MCF 10A (cell line): ENCODE data around the gene CC2D1A. TPM values are rescaled to one million over a fixed set of nuclear protein-coding genes. Genes with fewer than 3 reads are reported as not detected.

ENCODE experiments used
- BruUV-seq: library from RNA; stranded (reverse); fragments of 400-500 nt; replicated peaks from 2 replicates; lab custom pipeline; 2021; lab: Mats Ljungman, UMichigan
- CTCF ChIA-PET: fragments of 300-600 bp; sonication (Branson Sonifier 250); formaldehyde crosslinking; extraction: SDS; loops from one replicate; lab custom pipeline; 2021; ENCODE audit warnings: antibody characterized with exemption, inconsistent platforms; lab: Yijun Ruan, JAX
- POLR2A ChIA-PET: fragments of 300-600, 350-650 bp; sonication (Branson Sonifier 250); formaldehyde crosslinking; extraction: SDS; loops from one replicate; lab custom pipeline; 2020; ENCODE audit warnings: antibody characterized with exemption, inconsistent platforms; lab: Yijun Ruan, JAX
- DNase-seq: peaks from one replicate; pipeline ENCODE4 v3.0.0-alpha.2; 2018; ENCODE audit not compliant: unreplicated experiment
- H3K27ac Mint-ChIP-seq: one replicate; pipeline ENCODE4 v1.8.0; 2022; ENCODE audit warnings: mild to moderate bottlenecking, low read depth, mixed read lengths; ENCODE audit not compliant: unreplicated experiment
- H3K27me3 Mint-ChIP-seq: one replicate; pipeline ENCODE4 v1.8.0; 2022; ENCODE audit warnings: mixed read lengths; ENCODE audit not compliant: insufficient read depth, unreplicated experiment
- H3K36me3 Mint-ChIP-seq: one replicate; pipeline ENCODE4 v1.8.0; 2022; ENCODE audit warnings: mild to moderate bottlenecking, moderate library complexity, mixed read lengths; ENCODE audit not compliant: insufficient read depth, unreplicated experiment
- H3K4me1 Mint-ChIP-seq: one replicate; pipeline ENCODE4 v1.8.0; 2022; ENCODE audit warnings: mixed read lengths; ENCODE audit not compliant: insufficient read depth, unreplicated experiment
- H3K4me3 Mint-ChIP-seq: one replicate; pipeline ENCODE4 v1.8.0; 2022; ENCODE audit warnings: mild to moderate bottlenecking, moderate library complexity, mixed read lengths; ENCODE audit not compliant: unreplicated experiment
- H3K9me3 Mint-ChIP-seq: one replicate; pipeline ENCODE4 v1.8.0; 2022; ENCODE audit warnings: mixed read lengths; ENCODE audit not compliant: unreplicated experiment
- intact Hi-C: fragments of 100-400 bp; cut with micrococcal nuclease; formaldehyde crosslinking; loops from 2 replicates; pipeline ENCODE4 v1.14.1; 2022
- microRNA-seq: library from miRNA; unstranded; fragments of <30 nt; microRNA quantifications from one replicate; pipeline ENCODE4 v1.2.0, GENCODE V29; 2022
- total RNA-seq: library from RNA; stranded (reverse); gene quantifications from 2 replicates; pipeline ENCODE4 v1.2.3, GENCODE V29; 2022
- TF ChIP-seq, protein P1 (sequence below): fragments of 200-600 bp; IDR thresholded peaks from one replicate; pipeline ENCODE4 v1.8.0; 2022; ENCODE audit warnings: antibody characterized with exemption, mild to moderate bottlenecking; ENCODE audit not compliant: unreplicated experiment

CC2D1A gene
- total RNA-seq, 1 experiment from 2014 or later, result 36.7 TPM

- intact Hi-C loops, result no loop called here
- no peak overlapping the region for H3K27ac Mint-ChIP-seq
- BruUV-seq, result no TSS peak
- CTCF ChIA-PET, result interaction anchor here (0.6 kb wide), 1 partner anchor 19 kb away, joined by 5 read pairs; no protein-coding TSS in a partner anchor
- no peak overlapping the region for H3K4me3 Mint-ChIP-seq
- H3K4me1 Mint-ChIP-seq, result peaks cover under 1% of the 10 kb centered on the region
- TF ChIP-seq, protein P1, sequence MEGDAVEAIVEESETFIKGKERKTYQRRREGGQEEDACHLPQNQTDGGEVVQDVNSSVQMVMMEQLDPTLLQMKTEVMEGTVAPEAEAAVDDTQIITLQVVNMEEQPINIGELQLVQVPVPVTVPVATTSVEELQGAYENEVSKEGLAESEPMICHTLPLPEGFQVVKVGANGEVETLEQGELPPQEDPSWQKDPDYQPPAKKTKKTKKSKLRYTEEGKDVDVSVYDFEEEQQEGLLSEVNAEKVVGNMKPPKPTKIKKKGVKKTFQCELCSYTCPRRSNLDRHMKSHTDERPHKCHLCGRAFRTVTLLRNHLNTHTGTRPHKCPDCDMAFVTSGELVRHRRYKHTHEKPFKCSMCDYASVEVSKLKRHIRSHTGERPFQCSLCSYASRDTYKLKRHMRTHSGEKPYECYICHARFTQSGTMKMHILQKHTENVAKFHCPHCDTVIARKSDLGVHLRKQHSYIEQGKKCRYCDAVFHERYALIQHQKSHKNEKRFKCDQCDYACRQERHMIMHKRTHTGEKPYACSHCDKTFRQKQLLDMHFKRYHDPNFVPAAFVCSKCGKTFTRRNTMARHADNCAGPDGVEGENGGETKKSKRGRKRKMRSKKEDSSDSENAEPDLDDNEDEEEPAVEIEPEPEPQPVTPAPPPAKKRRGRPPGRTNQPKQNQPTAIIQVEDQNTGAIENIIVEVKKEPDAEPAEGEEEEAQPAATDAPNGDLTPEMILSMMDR, result no peak
- H3K27me3 Mint-ChIP-seq, result no peaks in the 10 kb centered on the region
- POLR2A ChIA-PET, result no interaction called here
- H3K9me3 Mint-ChIP-seq, result no peaks in the 10 kb centered on the region
- peaks cover 31% of the 10 kb centered on the region for H3K36me3 Mint-ChIP-seq
- no peak for DNase-seq
These were observed 73.2 kb downstream of the CC2D1A start for GRCh38 chr19:13979244-13979615.

DNA sequence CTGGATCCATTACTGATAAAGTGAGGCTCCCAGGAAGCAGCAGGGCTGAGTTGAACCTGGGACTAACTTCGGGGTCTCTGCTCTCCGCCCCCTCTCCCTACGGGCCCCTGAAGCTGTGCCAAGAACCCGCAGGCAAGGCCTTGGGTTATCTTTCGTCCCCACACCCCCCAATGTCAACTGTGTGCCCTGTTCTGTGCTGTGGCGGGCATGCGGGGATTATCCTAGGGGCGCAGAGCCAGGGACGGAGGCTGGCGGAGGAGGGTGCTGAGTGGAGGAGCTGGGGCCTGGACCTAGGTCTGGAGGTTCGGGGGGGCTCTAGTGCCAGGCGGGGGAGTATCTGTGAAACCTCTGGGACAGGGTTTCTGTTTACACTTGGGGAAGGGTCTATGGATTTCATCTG, 73.7 kb downstream of the CC2D1A start:
- CTCF ChIA-PET, result interaction anchor here (0.6 kb wide), 1 partner anchor 20 kb away, joined by 5 read pairs; no protein-coding TSS in a partner anchor

GRCh38 chr19:13980340-13980739, 74.3 kb downstream of the CC2D1A start:
- intact Hi-C loops, result no loop called here

More for the DNA sequence above, 73.7 kb downstream of the CC2D1A start:
- BruUV-seq, result no TSS peak
- no peak overlapping the region for H3K27ac Mint-ChIP-seq
- H3K36me3 Mint-ChIP-seq, result peaks cover 27% of the 10 kb centered on the region
- POLR2A ChIA-PET, result no interaction called here
- H3K27me3 Mint-ChIP-seq, result no peaks in the 10 kb centered on the region
- H3K4me3 Mint-ChIP-seq, result no peak overlapping the region
- no peaks in the 10 kb centered on the region for H3K9me3 Mint-ChIP-seq
- DNase-seq, result no peak
- intact Hi-C loops, result no loop called here
- TF ChIP-seq, protein P1, result no peak
- no peaks in the 10 kb centered on the region for H3K4me1 Mint-ChIP-seq

More at GRCh38 chr19:13980340-13980739, 74.3 kb downstream of the CC2D1A start:
- H3K27ac Mint-ChIP-seq, result no peak overlapping the region
- H3K36me3 Mint-ChIP-seq, result peaks cover 23% of the 10 kb centered on the region
- DNase-seq, result no peak
- no peaks in the 10 kb centered on the region for H3K27me3 Mint-ChIP-seq
- POLR2A ChIA-PET, result no interaction called here
- no peak overlapping the region for H3K4me3 Mint-ChIP-seq
- TF ChIP-seq, protein P1, result no peak
- no peaks in the 10 kb centered on the region for H3K9me3 Mint-ChIP-seq
- no TSS peak for BruUV-seq
- H3K4me1 Mint-ChIP-seq, result no peaks in the 10 kb centered on the region
- CTCF ChIA-PET, result interaction anchor here (0.6 kb wide), 2 partner anchors 13 to 101 kb away, joined by 3 to 4 read pairs; no protein-coding TSS in a partner anchor

Small RNA genes within 50 kb of the gene (microRNA-seq; reads per million reads assigned to microRNA genes)
- gene MIR181C (26.6 reads per million, percentile 61 among the genes with 10 or more reads in this experiment), gene MIR181D (37.3 reads per million, percentile 66 among the genes with 10 or more reads in this experiment)

Other genes with a start within 250 kb of the CC2D1A start
- gene MRI1, start 141.7 kb upstream of the CC2D1A start, total RNA-seq, result 24.8 and 27.0 TPM in 2 replicates
- 89.0 and 101 TPM in 2 replicates for gene C19orf53, start 131.7 kb upstream of the CC2D1A start, total RNA-seq
- gene ZSWIM4, start 110.8 kb upstream of the CC2D1A start, total RNA-seq, result 9.2 and 9.4 TPM in 2 replicates
- not detected in 2 replicates for gene NANOS3, start 29.1 kb upstream of the CC2D1A start, total RNA-seq
- gene BRME1, start 84 bp upstream of the CC2D1A start, total RNA-seq, result 0.75 and 1.8 TPM in 2 replicates
- 0.25 and 0.51 TPM in 2 replicates for gene PODNL1, start 32.2 kb downstream of the CC2D1A start, total RNA-seq
- 17.6 and 19.3 TPM in 2 replicates for gene DCAF15, start 46.3 kb downstream of the CC2D1A start, total RNA-seq
- gene RFX1, start 100.1 kb downstream of the CC2D1A start, total RNA-seq, result 16.8 and 17.7 TPM in 2 replicates
- gene RLN3, start 121.9 kb downstream of the CC2D1A start, total RNA-seq, result not detected in 2 replicates
- gene IL27RA, start 125.6 kb downstream of the CC2D1A start, total RNA-seq, result 1.7 and 2.7 TPM in 2 replicates
- not detected in 2 replicates for gene PALM3, start 155.9 kb downstream of the CC2D1A start, total RNA-seq
- 0.32 and 0.54 TPM in 2 replicates for gene MISP3, start 166.6 kb downstream of the CC2D1A start, total RNA-seq
- not detected in 2 replicates for gene C19orf67, start 179.6 kb downstream of the CC2D1A start, total RNA-seq
- 12.9 and 19.8 TPM in 2 replicates for gene SAMD1, start 184.6 kb downstream of the CC2D1A start, total RNA-seq
- 44.7 and 49.8 TPM in 2 replicates for gene PRKACA, start 211.6 kb downstream of the CC2D1A start, total RNA-seq
- gene ASF1B, start 230.4 kb downstream of the CC2D1A start, total RNA-seq, result 6.5 and 7.0 TPM in 2 replicates